ENCODE data around the gene MOB1B. TPM values are rescaled to one million over a fixed set of nuclear protein-coding genes. Genes with fewer than 3 reads are reported as not detected.

MOB1B gene
- total RNA-seq, 1 donor, result 15.5 TPM

DNA sequence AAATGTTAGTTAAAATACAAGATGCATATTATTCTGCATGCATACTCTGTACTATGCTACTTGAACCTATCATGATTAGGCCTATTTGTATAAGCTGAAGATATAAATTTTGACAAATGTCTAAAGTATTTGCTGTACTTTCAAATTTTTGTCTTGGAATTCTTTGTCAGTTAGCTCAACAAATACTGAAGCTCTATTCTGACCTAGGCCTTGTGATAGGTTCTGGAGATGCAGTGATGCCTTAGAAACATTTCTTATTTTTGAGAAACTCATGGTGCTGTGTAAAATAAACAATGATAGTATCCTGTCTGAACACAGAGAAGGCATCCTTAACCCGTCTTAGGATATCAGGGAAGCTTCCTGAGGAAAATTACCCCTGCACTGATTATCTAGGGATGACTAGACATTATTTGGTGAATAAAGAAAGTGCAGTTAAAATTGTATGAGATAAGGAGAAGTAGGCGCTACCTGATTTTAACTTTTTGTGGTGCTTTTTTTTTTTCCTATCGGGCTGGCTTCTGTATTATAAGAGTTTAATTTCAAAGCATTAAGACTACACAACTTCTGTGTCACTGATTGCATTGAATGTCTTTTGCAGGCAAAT is 43.4 kb downstream of the MOB1B start:
- TF ChIP-seq CTCF (IDR thresholded peaks at IDR 0.05; ENCODE audit: insufficient read depth, low read depth, low read length), result no peak
- no peak overlapping the region for H3K4me3 ChIP-seq (ENCODE audit: low read depth, low read length)
- DNase-seq (ENCODE audit: low read depth), result peak; percentile 10

DNA sequence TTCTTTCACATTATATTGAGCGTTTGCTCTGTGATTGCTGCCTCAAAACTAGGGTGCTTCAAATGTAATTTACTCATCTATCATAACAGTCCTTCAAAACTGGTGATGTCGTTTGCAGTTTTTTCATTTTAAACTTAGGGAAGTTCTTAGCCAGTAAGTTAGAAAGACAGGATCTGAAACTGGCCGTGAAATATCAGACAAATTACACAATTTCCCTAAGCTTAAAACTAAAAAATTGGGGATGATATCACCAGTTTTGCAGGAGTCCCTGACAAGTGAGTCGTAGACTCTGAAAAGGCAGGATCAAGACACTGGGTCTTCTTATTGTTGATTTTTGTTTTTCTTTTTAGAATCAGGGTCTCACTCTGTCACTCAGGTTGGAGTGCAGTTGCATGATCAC is 44.8 kb downstream of the MOB1B start:
- no peak for TF ChIP-seq CTCF (IDR thresholded peaks at IDR 0.05; ENCODE audit: insufficient read depth, low read depth, low read length)
- H3K4me3 ChIP-seq (ENCODE audit: low read depth, low read length), result no peak overlapping the region
- no peak for DNase-seq (ENCODE audit: low read depth)

- peak; percentile 19 for TF ChIP-seq CTCF (IDR thresholded peaks at IDR 0.05; ENCODE audit: insufficient read depth, low read depth, low read length)
- no peak for DNase-seq (ENCODE audit: low read depth)
- H3K4me3 ChIP-seq (ENCODE audit: low read depth, low read length), result no peak overlapping the region
These were observed 46.6 kb downstream of the MOB1B start for GRCh38 chr4:70948665-70949260.

DNA sequence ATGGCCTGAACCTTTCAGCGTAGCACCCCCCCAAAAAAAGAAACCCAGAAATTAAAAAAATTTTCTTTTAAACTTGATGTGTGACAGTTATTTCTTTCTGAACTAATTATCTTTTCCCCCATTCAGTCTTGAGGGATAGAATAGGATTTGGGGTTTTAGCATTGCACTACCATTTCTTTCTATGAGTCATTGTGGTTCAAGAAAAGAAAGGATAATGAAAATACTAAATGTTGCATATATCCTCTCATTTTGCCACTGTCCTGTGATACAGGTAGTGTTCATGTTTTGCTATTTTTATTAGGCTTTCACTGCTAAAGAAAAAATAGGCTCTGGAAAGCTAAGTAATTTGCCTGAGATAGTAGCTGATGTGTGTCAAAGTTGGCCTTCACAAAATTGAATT is 51.9 kb downstream of the MOB1B start:
- no peak for TF ChIP-seq CTCF (IDR thresholded peaks at IDR 0.05; ENCODE audit: insufficient read depth, low read depth, low read length)
- no peak for DNase-seq (ENCODE audit: low read depth)
- H3K4me3 ChIP-seq (ENCODE audit: low read depth, low read length), result no peak overlapping the region

- no peak for TF ChIP-seq CTCF (IDR thresholded peaks at IDR 0.05; ENCODE audit: insufficient read depth, low read depth, low read length)
- no peak for DNase-seq (ENCODE audit: low read depth)
- H3K4me3 ChIP-seq (ENCODE audit: low read depth, low read length), result no peak overlapping the region
These were observed 54.5 kb downstream of the MOB1B start for GRCh38 chr4:70956549-70957210.

DNA sequence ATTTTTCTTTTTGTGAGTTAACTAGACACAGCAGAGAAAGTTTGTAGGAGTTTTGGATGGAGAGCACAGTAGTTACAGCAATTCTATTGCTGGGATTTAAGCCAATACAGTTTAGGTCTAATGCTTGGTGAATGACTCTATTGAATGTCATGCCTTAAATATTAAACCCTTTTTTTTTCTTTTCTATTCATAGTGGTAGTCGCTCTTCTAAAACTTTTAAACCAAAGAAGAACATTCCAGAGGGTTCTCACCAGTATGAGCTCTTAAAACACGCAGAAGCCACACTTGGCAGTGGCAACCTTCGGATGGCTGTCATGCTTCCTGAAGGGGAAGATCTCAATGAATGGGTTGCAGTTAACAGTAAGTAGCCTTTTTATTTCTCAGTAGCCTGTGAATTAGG is 56.5 kb downstream of the MOB1B start:
- no peak overlapping the region for H3K4me3 ChIP-seq (ENCODE audit: low read depth, low read length)
- peak; percentile 14 for DNase-seq (ENCODE audit: low read depth)
- no peak for TF ChIP-seq CTCF (IDR thresholded peaks at IDR 0.05; ENCODE audit: insufficient read depth, low read depth, low read length)

Data from fibroblast of villous mesenchyme (primary cell).